H9 (cell line): ENCODE data around the gene MALRD1. TPM values are rescaled to one million over a fixed set of nuclear protein-coding genes. Genes with fewer than 3 reads are reported as not detected.

ENCODE experiments used
- DNase-seq: peaks from one replicate; pipeline ENCODE4 v3.0.0-alpha.2; 2017
- H2AFZ ChIP-seq: one replicate; pipeline ENCODE4 v1.6.1; 2013; ENCODE audit warnings: mild to moderate bottlenecking, low read length, control low read depth, moderate library complexity
- H2AK5ac ChIP-seq: 2 replicates; pipeline ENCODE4 v1.6.1; 2013; ENCODE audit warnings: low read length, control low read depth, mixed read lengths; ENCODE audit not compliant: insufficient read length
- H2BK120ac ChIP-seq: one replicate; pipeline ENCODE4 v1.6.1; 2013; ENCODE audit warnings: low read depth, mild to moderate bottlenecking, low read length, control low read depth, inconsistent platforms; ENCODE audit not compliant: poor library complexity, severe bottlenecking
- H2BK12ac ChIP-seq: 2 replicates; pipeline ENCODE4 v1.6.1; 2013; ENCODE audit warnings: low read length, control low read depth, mixed read lengths, low read depth; ENCODE audit not compliant: insufficient read length
- H2BK15ac ChIP-seq: 2 replicates; pipeline ENCODE4 v1.6.1; 2013; ENCODE audit warnings: low read depth, low read length, control low read depth
- H2BK20ac ChIP-seq: one replicate; pipeline ENCODE4 v1.6.1; 2013; ENCODE audit warnings: low read depth, mild to moderate bottlenecking, low read length, control low read depth, inconsistent platforms; ENCODE audit not compliant: poor library complexity, severe bottlenecking
- H2BK5ac ChIP-seq: 2 replicates; pipeline ENCODE4 v1.6.1; 2013; ENCODE audit warnings: low read length, control low read depth, mixed read lengths; ENCODE audit not compliant: insufficient read length
- H3K14ac ChIP-seq: 2 replicates; pipeline ENCODE4 v1.6.1; 2013; ENCODE audit warnings: low read length, control low read depth; ENCODE audit not compliant: insufficient read depth
- H3K18ac ChIP-seq: 2 replicates; pipeline ENCODE4 v1.6.1; 2013; ENCODE audit warnings: low read depth, mild to moderate bottlenecking, mixed read lengths, low read length, control low read depth; ENCODE audit not compliant: insufficient read length
- H3K23ac ChIP-seq: 2 replicates; pipeline ENCODE4 v1.6.1; 2013; ENCODE audit warnings: low read length, control low read depth, mixed read lengths, low read depth; ENCODE audit not compliant: insufficient read length
- H3K23me2 ChIP-seq: 2 replicates; pipeline ENCODE4 v1.6.1; 2013; ENCODE audit warnings: low read depth, mild to moderate bottlenecking, mixed read lengths, low read length, control low read depth; ENCODE audit not compliant: insufficient read length, poor library complexity, severe bottlenecking
- H3K27ac ChIP-seq: 2 replicates; pipeline ENCODE4 v1.5.1; 2013; ENCODE audit warnings: low read length, control low read depth, mixed read lengths, low read depth; ENCODE audit not compliant: insufficient read length
- H3K27me3 ChIP-seq: 2 replicates; pipeline ENCODE4 v1.6.1; 2013; ENCODE audit warnings: low read length, control low read depth, inconsistent platforms; ENCODE audit not compliant: insufficient read depth
- H3K4ac ChIP-seq: 2 replicates; pipeline ENCODE4 v1.6.1; 2013; ENCODE audit warnings: low read depth, mild to moderate bottlenecking, control low read depth, inconsistent platforms, low read length, moderate library complexity
- H3K4me1 ChIP-seq: 2 replicates; pipeline ENCODE4 v1.6.1; 2013; ENCODE audit warnings: low read length, control low read depth, inconsistent platforms; ENCODE audit not compliant: insufficient read depth
- H3K4me2 ChIP-seq: 2 replicates; pipeline ENCODE4 v1.6.1; 2013; ENCODE audit warnings: low read length, control low read depth, mixed read lengths; ENCODE audit not compliant: insufficient read length, insufficient read depth
- H3K56ac ChIP-seq: 2 replicates; pipeline ENCODE4 v1.6.1; 2013; ENCODE audit warnings: low read depth, mild to moderate bottlenecking, mixed read lengths, low read length, control low read depth; ENCODE audit not compliant: insufficient read length
- H3K79me1 ChIP-seq: 2 replicates; pipeline ENCODE4 v1.6.1; 2013; ENCODE audit warnings: low read depth, mild to moderate bottlenecking, moderate library complexity, low read length, control low read depth, inconsistent platforms; ENCODE audit not compliant: insufficient read depth, poor library complexity, severe bottlenecking
- H3K79me2 ChIP-seq: 2 replicates; pipeline ENCODE4 v1.6.1; 2013; ENCODE audit warnings: low read length, control low read depth, inconsistent platforms; ENCODE audit not compliant: insufficient read depth
- H3K9ac ChIP-seq: 2 replicates; pipeline ENCODE4 v1.6.1; 2013; ENCODE audit warnings: low read length, control low read depth, mixed read lengths; ENCODE audit not compliant: insufficient read length; ENCODE audit errors: extremely low read depth
- H3K9me3 ChIP-seq: one replicate; pipeline ENCODE4 v1.6.1; 2013; ENCODE audit warnings: low read depth, low read length, inconsistent platforms; ENCODE audit not compliant: control insufficient read depth
- H3T11ph ChIP-seq: one replicate; pipeline ENCODE4 v1.6.1; 2013; ENCODE audit warnings: mild to moderate bottlenecking, low read length, control low read depth, inconsistent platforms
- H4K20me1 ChIP-seq: one replicate; pipeline ENCODE4 v1.6.1; 2013; ENCODE audit not compliant: control insufficient read depth, insufficient read length, insufficient read depth
- H4K5ac ChIP-seq: 2 replicates; pipeline ENCODE4 v1.6.1; 2013; ENCODE audit warnings: low read depth, mild to moderate bottlenecking, mixed read lengths, low read length, control low read depth; ENCODE audit not compliant: insufficient read length
- H4K8ac ChIP-seq: replicated peaks from 2 replicates; pipeline ENCODE4 v1.6.1; 2013; ENCODE audit warnings: low read length, control low read depth, mixed read lengths, low read depth; ENCODE audit not compliant: insufficient read length
- H4K91ac ChIP-seq: 2 replicates; pipeline ENCODE4 v1.6.1; 2013; ENCODE audit warnings: low read depth, mild to moderate bottlenecking, moderate library complexity, mixed read lengths, low read length, control low read depth; ENCODE audit not compliant: insufficient read length
- H3K27ac Mint-ChIP-seq, 3 experiments: 2 replicates in 2 of 3; 3 replicates in 1 of 3; pipeline ENCODE4 v1.8.0; 2020 to 2021; ENCODE audit warnings: mixed read lengths in 3 of 3, mild to moderate bottlenecking in 1 of 3, moderate library complexity in 1 of 3
- H3K27me3 Mint-ChIP-seq: 2 replicates; pipeline ENCODE4 v1.8.0; 2021; ENCODE audit warnings: low read depth, mild to moderate bottlenecking, moderate library complexity, mixed read lengths
- H3K36me3 Mint-ChIP-seq, 3 experiments: 2 replicates in 2 of 3; 3 replicates in 1 of 3; pipeline ENCODE4 v1.8.0; 2020 to 2021; ENCODE audit warnings: low read depth in 3 of 3, mixed read lengths in 3 of 3; ENCODE audit not compliant: insufficient read depth in 1 of 3
- H3K4me1 Mint-ChIP-seq, 2 experiments: 2 replicates each; pipeline ENCODE4 v1.8.0; 2020; ENCODE audit warnings: mixed read lengths in 2 of 2
- H3K4me3 Mint-ChIP-seq, 2 experiments: 2 replicates in 1 of 2; 3 replicates in 1 of 2; pipeline ENCODE4 v1.8.0; 2020 to 2021; ENCODE audit warnings: mild to moderate bottlenecking in 2 of 2, mixed read lengths in 2 of 2, moderate library complexity in 1 of 2
- H3K9me3 Mint-ChIP-seq, 2 experiments: 2 replicates in 1 of 2; 3 replicates in 1 of 2; pipeline ENCODE4 v1.8.0; 2020; ENCODE audit warnings: mild to moderate bottlenecking in 2 of 2, mixed read lengths in 2 of 2, moderate library complexity in 1 of 2
- WGBS: extraction: QIAGEN DNeasy Blood & Tissue Kit; methylation state at CpG from one replicate; pipeline ENCODE4 v1.1.7; 2013; ENCODE audit warnings: missing lambda C conversion rate, low lambda C conversion rate, mixed read lengths; ENCODE audit not compliant: insufficient read length; ENCODE audit errors: extremely low coverage; 5-methylcytosine and 5-hydroxymethylcytosine counted together
- total RNA-seq: library from RNA; stranded (reverse); gene quantifications from 2 replicates; pipeline ENCODE4 v1.2.1, GENCODE V29; 2021
- TF ChIP-seq, protein P1 (sequence below): fragments of 200-600 bp; sonication (generic); conservative IDR thresholded peaks from 3 replicates; pipeline ENCODE4 v1.8.0; 2021; ENCODE audit warnings: antibody characterized with exemption, mild to moderate bottlenecking

Gene MALRD1
- total RNA-seq, 1 experiment from 2014 or later: 0.20 TPM

DNA sequence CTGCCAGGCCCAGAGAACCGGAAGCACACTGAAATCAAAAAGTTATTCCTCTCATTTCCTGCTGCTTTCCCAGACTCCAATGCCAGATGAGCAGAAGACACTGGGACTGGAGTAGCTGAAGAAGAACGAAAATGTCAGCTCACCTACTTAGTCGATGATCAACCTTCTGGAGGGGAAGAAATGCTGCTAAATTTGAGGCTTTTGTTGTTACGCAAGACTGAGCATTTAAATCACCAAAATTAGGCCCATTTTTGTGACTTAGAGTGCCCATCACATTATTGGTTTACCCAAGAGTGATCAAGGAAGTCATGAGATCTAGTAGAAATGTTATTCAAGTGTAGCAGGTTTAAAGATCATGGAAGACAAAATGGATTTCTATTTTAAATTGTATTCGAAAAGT is 585.6 kb downstream of the MALRD1 start:
- peaks cover 8 to 11% of the 10 kb centered on the region in 2 experiments for H3K4me1 Mint-ChIP-seq
- H3K9ac ChIP-seq: no peak overlapping the region
- TF ChIP-seq, protein P1, sequence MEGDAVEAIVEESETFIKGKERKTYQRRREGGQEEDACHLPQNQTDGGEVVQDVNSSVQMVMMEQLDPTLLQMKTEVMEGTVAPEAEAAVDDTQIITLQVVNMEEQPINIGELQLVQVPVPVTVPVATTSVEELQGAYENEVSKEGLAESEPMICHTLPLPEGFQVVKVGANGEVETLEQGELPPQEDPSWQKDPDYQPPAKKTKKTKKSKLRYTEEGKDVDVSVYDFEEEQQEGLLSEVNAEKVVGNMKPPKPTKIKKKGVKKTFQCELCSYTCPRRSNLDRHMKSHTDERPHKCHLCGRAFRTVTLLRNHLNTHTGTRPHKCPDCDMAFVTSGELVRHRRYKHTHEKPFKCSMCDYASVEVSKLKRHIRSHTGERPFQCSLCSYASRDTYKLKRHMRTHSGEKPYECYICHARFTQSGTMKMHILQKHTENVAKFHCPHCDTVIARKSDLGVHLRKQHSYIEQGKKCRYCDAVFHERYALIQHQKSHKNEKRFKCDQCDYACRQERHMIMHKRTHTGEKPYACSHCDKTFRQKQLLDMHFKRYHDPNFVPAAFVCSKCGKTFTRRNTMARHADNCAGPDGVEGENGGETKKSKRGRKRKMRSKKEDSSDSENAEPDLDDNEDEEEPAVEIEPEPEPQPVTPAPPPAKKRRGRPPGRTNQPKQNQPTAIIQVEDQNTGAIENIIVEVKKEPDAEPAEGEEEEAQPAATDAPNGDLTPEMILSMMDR: no peak
- H3K56ac ChIP-seq: no peak overlapping the region
- no peak overlapping the region for H2BK20ac ChIP-seq
- no peak overlapping the region for H2AFZ ChIP-seq
- H3K4me2 ChIP-seq: no peak overlapping the region
- no peak overlapping the region for H3K23ac ChIP-seq
- no peaks in the 10 kb centered on the region for H3K9me3 Mint-ChIP-seq
- H4K20me1 ChIP-seq: no peaks in the 10 kb centered on the region
- H2BK12ac ChIP-seq: no peak overlapping the region
- no peak overlapping the region for H3K14ac ChIP-seq
- H2BK120ac ChIP-seq: no peak overlapping the region
- H3K23me2 ChIP-seq: no peaks in the 10 kb centered on the region
- no peak overlapping the region for H2BK5ac ChIP-seq
- H4K91ac ChIP-seq: no peak overlapping the region
- H3K4ac ChIP-seq: no peak overlapping the region
- H3T11ph ChIP-seq: no peak overlapping the region
- no peak overlapping the region for H3K27ac Mint-ChIP-seq
- 0 out of 2 replicates have a peak, but pooled peaks cover under 1% of the 10 kb centered on the region for H3K4me1 ChIP-seq
- no peak overlapping the region for H2BK15ac ChIP-seq
- no peak overlapping the region for H3K4me3 Mint-ChIP-seq
- H3K27ac ChIP-seq: no peak overlapping the region
- DNase-seq: no peak
- H2AK5ac ChIP-seq: no peak overlapping the region
- H4K5ac ChIP-seq: no peak overlapping the region
- no peaks in the 10 kb centered on the region for H3K79me1 ChIP-seq
- H3K27me3 Mint-ChIP-seq: no peaks in the 10 kb centered on the region
- H3K27me3 ChIP-seq: no peaks in the 10 kb centered on the region
- H3K18ac ChIP-seq: no peak overlapping the region
- H3K9me3 ChIP-seq: no peaks in the 10 kb centered on the region
- H3K36me3 Mint-ChIP-seq: no peaks in the 10 kb centered on the region
- H3K79me2 ChIP-seq: no peaks in the 10 kb centered on the region
- WGBS: no CpG with 5 or more reads among the region's 5 CpGs
- H4K8ac ChIP-seq: no peak overlapping the region
